Measurements from ENCODE around the gene SIRPB1.
"Not testable (repeated sequence)": the region's sequence is repeated elsewhere in the genome, so short reads cannot be mapped to it uniquely, and the experiment has no call there.

Gene SIRPB1

DNA sequence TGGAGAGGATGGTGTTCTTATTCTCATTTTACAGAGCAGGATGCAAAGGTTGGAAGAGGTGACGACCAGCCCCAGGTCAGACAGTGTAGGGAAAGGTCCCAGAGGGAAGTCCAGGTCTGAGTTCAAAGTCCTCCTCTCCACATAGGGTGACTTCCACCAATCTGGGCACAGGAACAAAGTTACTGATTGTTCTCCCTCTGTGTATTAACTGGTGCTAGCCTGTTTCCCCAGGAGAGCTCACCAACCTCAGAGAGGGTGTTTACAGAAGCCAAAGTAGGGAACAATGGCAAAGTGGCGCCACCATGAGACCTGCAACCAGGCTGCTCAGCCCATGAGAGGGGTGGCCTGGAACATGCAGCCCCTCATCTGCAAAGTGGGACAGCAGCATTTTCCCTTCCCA, 16.8 kb upstream of the SIRPB1 start:
- no peak for DNase-seq

DNA sequence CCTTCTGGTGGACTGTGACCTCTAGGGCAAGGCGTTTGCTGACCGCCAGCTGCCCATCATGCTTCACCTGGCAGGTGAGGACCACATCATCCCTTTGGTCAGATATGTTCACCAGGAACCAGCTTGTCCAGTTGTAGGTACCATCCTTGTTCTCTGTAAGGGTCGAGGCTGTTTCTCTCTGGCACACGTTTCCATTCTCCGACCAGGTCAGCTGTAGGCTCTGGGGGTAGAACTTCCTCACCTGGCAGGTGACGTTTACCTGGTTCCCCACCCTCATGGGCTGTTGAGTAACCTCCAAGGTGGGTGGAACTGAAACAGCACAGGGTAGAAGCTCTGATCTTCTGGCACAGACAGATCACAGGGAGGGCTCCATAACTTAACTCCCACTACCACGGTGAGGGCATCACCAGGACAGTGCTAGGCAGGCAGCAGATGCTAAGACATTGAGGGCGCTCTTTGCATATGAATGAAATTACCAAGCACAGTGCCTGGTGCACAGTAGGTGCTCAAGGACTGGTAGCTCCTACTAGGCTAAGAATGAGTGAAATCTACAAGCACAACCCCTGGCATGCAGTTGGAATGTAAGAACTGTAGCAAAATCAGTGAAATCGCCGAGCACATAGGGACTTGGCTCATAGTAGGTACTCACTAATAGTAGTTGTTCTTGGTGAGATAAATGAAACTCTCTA, 15.6 kb upstream of the SIRPB1 start:
- DNase-seq, result no peak

DNA sequence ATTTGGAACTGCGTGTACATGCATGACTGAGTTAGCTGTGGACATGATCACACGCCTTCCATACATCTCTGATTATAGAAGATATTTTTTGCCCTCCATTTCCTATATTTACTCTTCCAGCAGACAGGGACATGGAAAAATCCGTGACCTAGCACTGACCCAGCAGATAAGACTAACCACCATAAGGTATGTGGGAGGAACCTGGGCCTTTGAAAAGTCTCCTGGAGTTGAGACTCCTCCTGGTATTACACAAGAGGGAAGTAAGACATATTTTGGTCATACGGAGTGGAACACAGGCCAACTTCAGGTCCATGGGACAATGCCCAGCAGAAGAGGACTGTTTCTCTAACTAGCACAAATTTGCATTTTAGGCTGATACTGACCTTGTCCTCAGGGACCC, 13.7 kb upstream of the SIRPB1 start:
- no peak for DNase-seq

DNA sequence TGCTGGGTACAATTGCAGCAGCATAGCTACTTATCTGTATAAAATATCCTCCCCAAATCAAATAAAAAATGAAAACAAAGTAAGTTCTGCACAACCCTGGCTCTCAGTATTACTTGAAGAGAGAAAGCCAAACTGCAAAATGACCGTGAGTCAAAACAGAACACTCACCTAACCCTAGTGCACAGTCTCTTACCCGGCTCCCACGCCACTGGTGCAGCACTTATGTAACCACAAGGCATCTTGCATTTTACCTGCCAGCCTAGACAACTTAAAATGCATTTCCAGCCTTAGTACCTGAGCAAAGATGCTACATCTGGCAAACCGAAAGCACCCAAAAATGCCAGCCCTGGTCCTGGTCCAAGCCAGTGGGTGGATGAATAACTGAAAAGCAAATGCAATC, 12.4 kb upstream of the SIRPB1 start:
- no peak for DNase-seq

DNA sequence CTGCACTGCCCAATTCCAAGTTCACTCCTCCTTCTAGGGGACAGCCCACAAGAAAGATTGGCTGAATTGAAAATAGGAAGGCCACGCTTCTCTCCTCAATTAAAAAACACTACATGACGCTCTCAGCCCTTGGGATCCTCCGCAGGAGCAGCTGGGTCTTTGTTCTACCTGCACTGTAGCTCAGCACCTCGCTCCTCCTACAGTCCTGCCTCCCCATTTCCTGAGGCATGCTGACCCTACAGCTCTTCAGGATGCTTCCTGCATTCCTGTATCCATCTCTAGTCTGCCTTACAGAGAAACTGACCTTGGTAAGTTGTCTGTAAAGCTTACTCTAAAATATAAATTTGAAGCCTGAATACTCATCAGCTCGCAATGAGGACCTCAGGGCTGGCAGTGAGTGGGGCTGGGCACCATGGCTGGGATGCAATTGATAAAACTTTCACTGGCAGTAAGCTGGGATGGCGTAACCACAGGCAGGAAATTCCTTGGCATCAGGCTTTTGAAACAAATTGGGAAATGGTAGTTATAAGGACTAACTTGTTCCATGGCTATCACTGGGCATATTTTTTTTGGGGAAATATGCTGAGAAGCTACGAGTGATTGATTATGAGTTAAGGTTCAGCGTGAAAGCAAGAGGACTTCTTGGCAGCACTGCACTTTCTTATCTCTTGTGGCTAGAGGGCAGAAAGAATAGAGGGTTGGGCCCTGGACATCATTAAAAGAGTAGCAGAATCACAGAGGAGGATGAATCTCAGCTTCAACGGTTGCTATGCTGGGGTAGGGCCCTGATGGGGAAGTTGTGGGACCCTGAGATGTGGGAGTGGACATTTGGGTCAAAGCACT, 11.7 kb upstream of the SIRPB1 start:
- no peak for DNase-seq

DNA sequence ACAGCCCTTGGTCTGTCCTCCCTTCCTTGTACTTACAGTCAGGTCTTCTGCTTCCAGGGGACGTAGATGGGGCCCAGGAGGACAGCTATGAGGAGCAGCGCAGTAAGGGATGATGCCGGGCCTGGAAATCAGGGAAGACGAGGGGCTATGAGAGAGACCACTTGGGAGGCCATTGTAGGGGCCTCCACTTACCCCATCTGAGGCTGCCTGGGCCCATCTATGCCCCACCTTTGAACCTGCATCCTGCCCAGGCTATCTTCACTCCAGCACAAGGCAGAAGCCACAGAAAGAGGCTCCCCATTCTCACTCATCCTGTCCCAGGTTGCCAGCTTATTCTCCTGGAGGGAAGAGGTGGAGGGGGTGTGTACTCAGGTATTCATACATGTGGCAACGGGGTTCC, 10.4 kb upstream of the SIRPB1 start:
- no peak for DNase-seq

DNA sequence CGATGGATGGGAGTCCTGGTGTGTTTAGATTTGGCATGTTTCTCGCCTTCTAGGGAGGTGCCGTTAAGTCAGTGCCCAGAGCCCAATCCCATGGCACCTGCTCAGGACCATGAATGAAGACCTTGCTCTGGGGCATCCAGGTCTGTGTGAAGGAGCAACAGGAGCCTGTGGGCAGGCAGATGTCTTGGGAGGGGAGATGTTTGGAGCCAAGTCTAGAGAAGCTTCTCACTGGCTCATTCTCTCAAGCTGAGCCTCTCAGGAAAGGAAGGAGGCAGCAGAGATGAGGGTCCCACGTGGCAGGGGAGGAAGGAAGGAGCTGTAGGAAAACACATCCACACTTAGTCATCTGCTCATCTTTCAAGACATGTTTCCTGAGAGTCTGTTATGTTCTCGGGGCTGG, 9.5 kb upstream of the SIRPB1 start:
- no peak for DNase-seq

DNA sequence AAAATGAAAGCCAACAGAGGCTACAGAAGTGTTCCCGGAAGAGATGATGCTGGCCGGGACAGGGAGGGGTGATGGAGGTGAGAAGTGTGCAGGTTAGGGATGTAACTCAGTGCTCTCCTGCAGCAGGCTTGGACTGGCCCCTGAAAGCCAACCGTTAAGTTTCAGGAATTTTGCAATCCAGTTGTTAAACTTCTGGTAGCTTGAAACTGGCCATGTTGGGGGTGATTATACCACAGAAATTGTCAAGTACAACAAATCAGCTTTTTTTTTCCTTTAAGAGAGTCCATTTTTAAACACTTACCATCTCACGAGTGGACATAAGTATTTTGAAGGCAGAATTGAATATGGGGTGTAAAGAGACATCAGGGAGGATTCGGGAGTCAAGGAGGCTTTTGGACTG, 8.8 kb upstream of the SIRPB1 start:
- DNase-seq, result no peak

DNA sequence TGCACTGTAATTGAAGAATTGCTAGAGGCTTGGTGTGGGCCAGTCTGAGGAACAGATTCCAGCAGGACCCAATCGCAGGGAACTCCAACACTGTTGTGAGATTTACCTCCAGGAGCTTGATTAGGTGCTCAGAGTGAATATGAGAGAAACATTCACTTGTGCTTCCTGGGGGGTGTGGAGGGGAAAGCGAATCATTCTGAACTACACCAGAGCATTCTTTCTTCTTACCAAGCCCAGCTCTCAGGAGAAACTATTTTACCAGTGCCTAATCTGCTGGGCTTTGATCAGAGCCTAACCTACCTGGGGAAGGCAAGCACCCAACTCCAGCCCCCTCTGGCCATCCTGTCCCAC, 7.4 kb upstream of the SIRPB1 start:
- DNase-seq, result no peak

DNA sequence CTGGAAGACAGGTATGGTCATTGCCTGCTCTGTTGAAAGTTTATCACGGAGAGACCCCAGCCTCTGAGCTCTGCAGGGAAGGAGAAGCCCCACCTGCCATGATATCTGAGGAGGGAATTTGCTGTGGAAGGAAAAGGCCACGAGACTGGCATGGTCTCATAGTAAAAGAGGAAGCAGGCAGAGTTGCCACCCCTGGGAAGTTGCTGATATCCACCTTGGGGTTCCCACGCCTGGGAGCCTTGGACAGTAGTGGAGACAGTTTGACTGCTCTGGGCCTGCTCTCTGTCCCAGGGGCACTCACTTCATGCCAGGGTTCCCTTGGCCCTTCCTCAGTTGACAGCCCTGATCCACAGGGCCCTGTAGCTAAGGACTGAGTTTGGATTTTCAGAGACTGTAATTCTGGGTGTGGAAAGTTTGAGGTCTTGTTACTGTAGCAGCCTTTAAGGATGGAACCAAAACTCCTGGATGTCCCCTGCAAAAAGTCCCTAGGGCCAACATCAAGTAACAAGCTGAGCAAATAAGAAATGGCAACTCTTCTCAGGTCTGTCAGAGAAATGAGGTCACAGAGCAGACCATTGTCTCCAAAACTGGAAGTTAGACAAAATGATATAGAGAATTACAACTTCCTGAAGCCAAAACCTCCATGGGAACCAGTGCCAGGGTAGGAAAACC, 6.9 kb upstream of the SIRPB1 start:
- no peak for DNase-seq

DNA sequence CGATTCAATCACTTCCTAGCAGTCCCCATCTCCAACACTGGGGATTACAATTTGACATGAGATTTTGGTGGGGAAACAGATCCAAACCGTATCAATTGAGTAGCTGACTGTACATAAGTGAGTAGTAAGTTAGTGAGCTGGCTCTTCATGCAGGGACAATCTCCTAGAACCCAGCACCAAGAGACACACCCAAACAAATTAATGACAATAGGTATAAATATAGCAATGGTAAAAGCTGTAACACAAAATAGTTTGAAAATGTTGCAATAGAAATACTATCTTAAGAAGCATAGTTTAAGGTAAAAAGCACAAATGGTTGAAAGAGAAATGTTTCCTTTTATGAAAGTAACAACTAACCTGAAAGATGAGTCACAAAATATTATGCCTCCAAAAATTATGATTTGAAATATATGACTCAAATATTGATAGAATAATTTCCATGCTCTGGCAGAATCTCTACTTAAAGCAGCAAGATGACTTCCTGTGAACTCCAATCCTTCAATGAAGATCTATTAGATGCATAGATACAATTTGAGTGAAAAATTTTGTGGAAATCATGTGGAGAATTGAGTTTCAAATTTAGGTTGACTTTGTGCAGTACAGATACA, 5.4 kb upstream of the SIRPB1 start:
- DNase-seq, result no peak

DNA sequence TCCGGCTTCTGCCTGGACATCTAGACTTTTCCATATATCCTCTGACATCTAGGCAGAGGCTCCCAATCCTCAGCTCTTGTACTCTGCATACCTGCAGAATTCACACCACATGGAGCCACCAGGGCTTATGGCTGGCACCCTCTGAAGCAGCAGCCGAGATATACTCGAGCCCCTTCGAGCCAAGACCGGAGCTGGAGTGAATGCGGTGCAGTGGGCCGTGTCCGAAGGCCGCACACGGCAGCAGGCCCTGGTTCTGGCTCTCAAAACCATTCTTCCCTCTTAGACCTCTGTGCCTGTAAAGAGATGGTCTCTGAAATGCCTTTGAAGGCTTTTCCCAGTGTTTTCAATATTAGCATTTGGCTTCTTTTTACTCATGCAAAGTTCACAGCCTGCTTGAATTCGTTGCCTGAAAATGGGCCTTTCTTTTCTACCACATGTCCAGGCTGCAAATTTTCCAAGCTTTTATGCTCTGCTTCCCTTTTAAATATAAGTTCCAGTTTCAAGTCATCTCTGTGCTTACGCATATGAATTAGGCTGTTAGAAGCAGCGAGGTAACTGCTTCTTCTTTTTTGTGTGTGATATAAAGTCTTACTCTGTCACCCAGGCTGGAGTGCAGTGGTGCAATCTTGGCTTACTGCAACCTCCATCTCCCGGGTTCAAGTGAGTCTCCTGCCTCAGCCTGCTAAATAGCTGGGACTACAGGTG, 3.8 kb upstream of the SIRPB1 start:
- no peak for DNase-seq

DNA sequence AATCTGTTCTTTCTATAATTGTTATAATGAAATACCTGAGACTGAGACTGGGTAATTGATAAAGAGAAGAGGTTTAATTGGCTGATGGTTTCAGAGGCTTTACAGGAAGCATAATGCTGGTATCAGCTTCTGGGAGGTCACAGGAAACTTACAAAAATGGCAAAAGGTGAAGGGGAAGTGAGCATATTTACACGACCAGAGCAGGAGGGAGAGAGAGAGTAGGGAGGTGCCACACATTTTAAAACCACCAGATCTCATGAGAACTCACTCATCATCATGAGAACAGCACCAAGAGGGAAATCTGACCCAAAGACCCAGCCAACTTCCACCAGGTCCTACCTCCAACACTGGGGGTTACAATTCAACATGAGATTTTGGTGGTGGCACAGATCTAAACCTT, 2.6 kb upstream of the SIRPB1 start:
- DNase-seq, result no peak

DNA sequence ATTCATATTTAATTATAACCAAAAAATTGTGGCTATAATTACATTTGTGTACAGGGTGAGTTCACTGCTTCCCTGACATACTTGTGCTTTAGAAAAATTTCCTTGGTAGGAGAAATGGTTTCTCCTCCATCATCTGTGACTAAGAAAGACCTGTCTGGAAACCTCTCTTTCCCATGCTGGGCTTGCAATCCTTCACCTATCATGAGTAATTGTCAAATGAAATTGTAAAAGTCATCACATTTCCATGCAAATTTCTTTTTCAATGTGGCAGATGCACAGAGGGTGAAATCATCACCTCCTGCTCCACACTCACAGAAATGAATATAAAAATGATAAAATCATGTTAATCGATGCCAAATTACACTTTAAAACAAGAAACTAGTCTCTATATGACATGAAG, 1.5 kb upstream of the SIRPB1 start:
- no peak for DNase-seq

DNA sequence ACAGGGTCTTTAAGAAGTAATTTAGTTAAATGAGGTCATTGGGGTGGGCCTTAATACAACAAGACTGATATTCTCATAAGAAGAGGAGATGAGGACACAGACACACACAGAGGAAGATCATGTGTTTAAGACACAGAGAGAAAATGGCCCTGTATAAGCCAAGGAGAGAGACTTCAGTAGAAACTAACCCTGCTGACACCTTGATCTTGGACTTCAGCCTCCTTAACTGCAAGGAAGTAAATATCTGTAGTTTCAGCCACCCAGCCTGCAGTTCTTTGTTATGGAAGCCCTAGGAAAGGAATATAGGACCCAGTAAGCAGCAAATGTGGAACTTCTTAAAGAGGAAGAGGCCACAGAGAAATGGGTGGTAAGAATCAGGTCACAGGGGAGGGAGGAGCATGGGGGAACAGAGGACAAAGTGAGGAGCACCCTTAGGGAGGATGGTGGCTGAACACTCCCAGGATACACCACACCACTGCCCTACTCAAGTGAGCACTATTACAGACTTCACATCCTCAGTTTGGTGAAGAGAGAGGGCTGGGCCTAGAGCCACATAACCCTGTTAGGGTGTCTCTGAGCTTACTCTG, 762 bp downstream of the SIRPB1 start:
- no peak for DNase-seq

DNA sequence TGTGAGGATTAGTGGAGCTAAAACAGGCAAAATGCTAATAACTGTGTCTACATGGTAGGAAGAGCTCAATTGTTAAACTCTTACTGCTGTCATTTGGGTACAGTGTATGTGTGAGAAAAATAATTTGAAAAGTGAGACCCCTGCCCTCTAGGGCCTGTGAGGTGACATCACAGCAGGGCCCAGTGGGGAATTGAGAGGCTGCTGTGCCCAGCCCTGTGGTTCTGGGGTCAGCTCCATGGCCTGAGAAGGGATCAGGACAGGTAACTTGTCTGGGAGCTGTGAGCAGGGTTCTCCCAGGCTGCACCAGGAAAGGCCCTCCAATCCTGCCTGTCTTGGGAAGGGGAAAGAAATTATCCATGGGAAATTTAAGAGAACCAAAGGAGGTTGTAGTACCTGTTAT, 1.3 kb downstream of the SIRPB1 start:
- DNase-seq, result no peak

DNA sequence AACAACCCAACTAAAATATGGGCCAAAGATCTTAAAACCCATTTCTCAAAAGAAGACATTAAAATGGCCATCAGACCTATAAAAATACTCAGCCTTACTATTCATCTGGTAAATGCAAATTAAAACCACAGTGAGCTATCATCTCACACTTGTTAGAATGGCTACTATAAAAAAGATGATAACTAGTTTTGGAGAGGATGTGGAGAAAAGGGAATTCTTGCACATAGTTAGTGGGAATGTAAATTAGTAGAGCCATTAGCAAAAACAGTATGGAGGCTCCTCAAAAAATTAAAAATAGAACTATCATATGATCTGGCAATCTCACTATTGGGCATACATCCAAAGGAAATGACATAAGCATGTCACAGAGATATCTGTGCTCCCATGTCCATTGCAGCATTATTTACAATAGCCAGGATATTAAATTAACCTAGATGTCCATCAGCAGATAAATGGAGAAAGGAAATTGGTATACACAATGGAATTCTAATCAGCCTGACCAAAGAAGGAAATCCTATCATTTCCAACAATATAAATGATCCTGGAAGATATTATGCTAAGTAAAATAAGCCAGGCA, 2.9 kb downstream of the SIRPB1 start:
- no peak for DNase-seq

DNA sequence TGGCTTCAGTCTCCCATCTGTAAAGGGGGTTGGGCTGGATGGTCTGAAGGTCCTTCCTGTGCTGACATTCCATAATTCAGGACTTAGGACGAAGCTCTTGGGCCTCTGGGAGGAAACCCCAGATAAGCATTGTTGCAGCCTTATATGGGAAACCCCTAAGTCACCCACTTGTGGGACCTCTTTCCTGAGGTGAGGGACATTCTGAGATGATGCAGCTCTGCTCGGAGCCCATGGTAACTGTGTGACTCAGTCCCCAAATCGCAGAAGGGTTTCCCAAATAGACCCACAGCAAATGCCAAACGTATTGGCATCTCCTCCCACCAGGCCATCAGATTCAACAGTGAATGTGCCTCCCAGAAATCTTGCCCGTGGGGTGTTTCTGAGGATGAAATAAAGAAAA, 9.4 kb downstream of the SIRPB1 start:
- DNase-seq, result not testable (repeated sequence)

DNA sequence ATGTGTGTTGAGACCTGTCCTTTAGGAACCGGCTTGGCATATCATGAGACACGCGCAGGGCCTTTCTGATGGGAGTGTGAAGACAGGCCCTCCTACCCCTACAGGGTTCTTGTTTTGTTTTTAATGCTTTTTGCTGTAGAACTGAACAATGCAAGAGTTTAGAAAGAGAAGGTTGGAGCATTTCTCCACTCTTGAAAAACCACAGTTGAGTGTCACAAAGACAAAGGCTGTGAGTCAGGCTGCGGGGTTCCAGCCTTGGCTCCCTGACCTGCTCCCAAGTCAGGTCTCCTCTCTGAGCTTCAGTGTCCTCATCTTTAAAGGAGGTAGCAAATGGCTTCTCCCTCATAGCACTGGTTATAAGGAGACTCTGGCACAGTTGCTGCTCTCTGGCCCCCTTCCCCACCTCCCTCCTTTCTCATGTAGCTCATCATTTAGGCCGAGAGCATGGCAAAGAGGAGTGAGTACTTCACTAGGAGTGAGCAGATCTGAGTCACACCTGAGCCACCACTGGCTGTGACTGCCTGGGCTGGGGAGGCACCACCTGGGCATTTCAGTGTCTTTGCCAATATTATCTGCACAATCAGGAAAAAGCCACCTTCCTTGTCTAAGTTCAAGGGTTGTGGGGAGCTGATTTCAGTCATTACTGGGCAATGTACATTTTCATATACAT, 11.0 kb downstream of the SIRPB1 start:
- DNase-seq, result not testable (repeated sequence)

DNA sequence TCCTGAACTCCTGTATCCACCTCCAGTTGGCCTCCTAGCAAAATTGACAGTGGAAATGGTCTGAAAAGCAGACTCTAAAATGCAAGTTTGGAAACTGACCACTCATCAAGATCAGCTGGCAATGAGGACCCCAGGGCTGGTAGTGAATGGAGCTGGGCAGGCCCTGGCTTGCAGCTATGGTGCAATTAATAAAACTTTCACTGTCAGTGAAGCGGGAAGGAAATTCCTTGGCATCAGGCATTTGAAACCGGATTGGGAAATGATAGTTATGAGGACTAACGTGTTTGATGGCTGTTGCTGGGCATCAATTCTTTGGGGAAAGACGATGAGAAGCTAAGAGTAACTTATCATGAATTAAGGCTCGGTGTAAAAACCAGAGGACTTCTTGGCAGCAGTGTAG, 19.1 kb downstream of the SIRPB1 start:
- DNase-seq, result no peak

DNA sequence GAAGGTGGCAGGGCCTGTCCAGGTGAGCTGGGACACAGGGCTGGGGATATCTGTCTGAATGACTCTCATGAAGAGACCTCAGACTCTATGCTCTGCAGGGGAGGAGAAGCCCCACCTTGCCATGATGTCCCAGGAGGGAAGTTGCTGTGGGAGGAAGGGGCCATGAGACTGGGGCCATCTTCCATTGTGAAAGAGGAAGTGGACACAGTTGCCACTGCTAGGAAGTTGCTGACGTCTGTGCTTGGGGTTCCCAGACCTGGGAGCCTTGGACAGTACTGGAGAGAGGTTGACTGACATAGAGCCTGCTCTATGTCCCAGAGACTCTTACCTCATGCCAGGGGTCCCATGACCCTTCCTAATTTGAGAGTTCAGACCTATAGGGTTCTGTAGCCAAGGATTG, 24.5 kb downstream of the SIRPB1 start:
- no peak for DNase-seq

All from NCI-H2107 (cell line).